SJCRH30 (cell line): ENCODE results near the gene FBXO41. TPM values are rescaled to one million over a fixed set of nuclear protein-coding genes. Genes with fewer than 3 reads are reported as not detected.

ENCODE experiments used
- DNase-seq, 2 experiments: peaks; one replicate each; pipeline ENCODE4 v3.0.0-alpha.2; 2015 to 2020
- H3K27ac ChIP-seq: fragments of 250-450 bp; sonication (Bioruptor Pico); 2 replicates; pipeline ENCODE4 v1.5.1; 2020; ENCODE audit warnings: mild to moderate bottlenecking, moderate library complexity
- H3K27me3 ChIP-seq: fragments of 250-450 bp; sonication (Bioruptor Pico); 2 replicates; pipeline ENCODE4 v1.5.1; 2020; ENCODE audit warnings: mild to moderate bottlenecking, moderate library complexity
- H3K36me3 ChIP-seq: fragments of 250-450 bp; sonication (Bioruptor Pico); 2 replicates; pipeline ENCODE4 v1.5.1; 2020; ENCODE audit warnings: mild to moderate bottlenecking, moderate library complexity
- H3K4me1 ChIP-seq: fragments of 250-450 bp; sonication (Bioruptor Pico); 2 replicates; pipeline ENCODE4 v1.5.1; 2020; ENCODE audit warnings: mild to moderate bottlenecking, moderate library complexity
- H3K4me3 ChIP-seq: fragments of 250-450 bp; sonication (Bioruptor Pico); 2 replicates; pipeline ENCODE4 v1.5.1; 2020; ENCODE audit warnings: mild to moderate bottlenecking, moderate library complexity
- H3K9me3 ChIP-seq: fragments of 250-450 bp; sonication (Bioruptor Pico); replicated peaks from 2 replicates; pipeline ENCODE4 v1.5.1; 2020; ENCODE audit warnings: mild to moderate bottlenecking, moderate library complexity
- total RNA-seq: library from RNA; depleted of rRNA; stranded (reverse); fragments of >200 nt; shearing (Covaris generic); gene quantifications from 2 replicates; pipeline ENCODE4 v1.2.3, GENCODE V29; 2014

The FBXO41 gene
- total RNA-seq, 1 experiment from 2014 or later, result 14.2 TPM

DNA sequence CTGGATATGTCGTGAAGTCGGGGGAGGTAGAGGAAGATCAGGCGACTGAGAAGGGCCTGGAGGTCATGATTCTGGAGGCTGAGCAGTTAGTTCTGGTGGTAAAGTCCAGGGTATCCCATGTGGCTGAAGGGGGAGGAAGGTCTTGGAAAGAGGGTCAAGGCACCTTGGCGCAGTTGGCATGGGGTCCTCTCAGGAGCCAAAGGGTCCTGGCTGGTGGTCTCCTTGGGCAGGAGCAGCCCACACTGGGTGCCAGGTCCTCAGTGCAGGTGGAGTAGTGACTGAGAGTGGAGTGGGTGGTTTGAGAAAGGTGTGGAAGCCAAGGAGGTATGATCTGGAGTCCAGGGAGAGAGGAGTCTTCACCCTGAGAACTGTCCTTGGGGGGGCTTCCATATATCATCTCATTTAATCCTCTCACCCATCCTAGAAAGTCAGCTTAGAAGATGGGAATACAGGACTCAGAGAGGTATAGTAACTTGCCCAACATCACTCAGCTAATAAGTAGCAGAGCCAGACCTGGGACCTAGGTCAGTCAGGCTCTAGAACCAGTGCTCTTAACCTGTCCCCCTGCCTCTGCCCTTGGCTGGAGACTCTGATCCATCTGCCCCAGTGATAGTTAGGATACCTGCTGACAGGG lies 24.5 kb downstream of the FBXO41 start:
- Histone ChIP-seq H3K27ac (no peak overlapping the region), H3K9me3 (no peaks in the 10 kb centered on the region), H3K36me3 (peaks cover 9% of the 10 kb centered on the region), H3K27me3 (no peaks in the 10 kb centered on the region), H3K4me3 (no peak overlapping the region), H3K4me1 (no peaks in the 10 kb centered on the region)
- no peak for DNase-seq

- Histone ChIP-seq H3K36me3 (peaks cover 15% of the 10 kb centered on the region), H3K9me3 (no peaks in the 10 kb centered on the region), H3K4me3 (no peak overlapping the region), H3K27ac (no peak overlapping the region), H3K4me1 (no peaks in the 10 kb centered on the region), H3K27me3 (no peaks in the 10 kb centered on the region)
- no peak for DNase-seq
Observed at GRCh38 chr2:73259276-73259675, 25.0 kb downstream of the FBXO41 start.

- no peaks in the 10 kb centered on the region for H3K4me1 ChIP-seq
- no peaks in the 10 kb centered on the region for H3K27me3 ChIP-seq
- no peak overlapping the region for H3K4me3 ChIP-seq
- H3K9me3 ChIP-seq, result no peaks in the 10 kb centered on the region
- no peak for DNase-seq
- no peak overlapping the region for H3K27ac ChIP-seq
- H3K36me3 ChIP-seq, result peaks cover 19% of the 10 kb centered on the region
Observed at GRCh38 chr2:73258913-73259215, 25.4 kb downstream of the FBXO41 start.

- H3K27ac ChIP-seq, result no peak overlapping the region
- DNase-seq, result no peak
- peaks cover 24% of the 10 kb centered on the region for H3K36me3 ChIP-seq
- no peaks in the 10 kb centered on the region for H3K4me1 ChIP-seq
- no peaks in the 10 kb centered on the region for H3K27me3 ChIP-seq
- H3K4me3 ChIP-seq, result no peak overlapping the region
- H3K9me3 ChIP-seq, result no peaks in the 10 kb centered on the region
Observed at GRCh38 chr2:73258186-73258912, 25.9 kb downstream of the FBXO41 start.

DNA sequence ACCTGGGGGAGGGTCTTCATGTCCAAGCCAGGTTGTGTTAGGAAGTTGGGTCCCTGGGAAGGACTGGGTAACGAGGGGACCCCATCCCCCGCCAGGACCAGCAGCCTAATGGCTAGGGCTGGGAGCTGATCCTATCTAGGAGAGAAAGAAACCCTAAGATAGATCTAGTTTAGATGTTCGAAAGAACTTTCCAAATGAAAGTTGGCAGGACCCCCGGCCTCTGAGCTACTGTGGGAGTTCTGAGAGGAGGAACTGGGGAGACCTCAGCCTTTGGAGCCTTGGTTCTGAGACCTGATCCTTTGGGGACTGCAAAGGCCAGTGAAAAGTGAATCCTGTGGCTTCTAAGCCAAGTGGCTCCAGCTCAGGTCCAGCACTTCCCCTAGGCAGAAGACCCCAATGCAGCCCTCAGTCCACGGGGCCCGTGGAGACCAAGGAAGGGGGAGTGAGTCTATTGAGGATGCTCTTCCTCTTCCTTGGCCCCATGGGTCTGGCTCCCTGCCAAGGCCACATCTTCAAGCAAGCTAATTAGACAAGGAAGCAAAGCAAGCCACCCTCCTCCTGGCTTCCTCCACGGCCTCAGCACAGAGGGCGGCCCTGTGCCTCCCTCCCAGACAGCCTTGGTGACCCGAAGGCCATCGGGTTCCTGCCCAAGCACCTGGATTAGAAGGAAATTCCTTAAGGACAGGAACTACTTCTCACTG lies 26.7 kb downstream of the FBXO41 start:
- DNase-seq, result no peak
- Histone ChIP-seq H3K27me3 (no peaks in the 10 kb centered on the region), H3K4me1 (no peaks in the 10 kb centered on the region), H3K4me3 (no peak overlapping the region), H3K9me3 (no peaks in the 10 kb centered on the region), H3K36me3 (peaks cover 32% of the 10 kb centered on the region), H3K27ac (no peak overlapping the region)

- Histone ChIP-seq H3K36me3 (peaks cover 36% of the 10 kb centered on the region), H3K9me3 (no peaks in the 10 kb centered on the region), H3K27ac (no peak overlapping the region), H3K4me1 (no peaks in the 10 kb centered on the region), H3K4me3 (no peak overlapping the region), H3K27me3 (no peaks in the 10 kb centered on the region)
- no peak for DNase-seq
Observed at GRCh38 chr2:73257021-73257420, 27.3 kb downstream of the FBXO41 start.

- no peaks in the 10 kb centered on the region for H3K4me1 ChIP-seq
- no peak for DNase-seq
- no peaks in the 10 kb centered on the region for H3K27me3 ChIP-seq
- H3K27ac ChIP-seq, result no peak overlapping the region
- H3K4me3 ChIP-seq, result no peak overlapping the region
- peaks cover 41% of the 10 kb centered on the region for H3K36me3 ChIP-seq
- H3K9me3 ChIP-seq, result no peaks in the 10 kb centered on the region
Observed at GRCh38 chr2:73256618-73256922, 27.7 kb downstream of the FBXO41 start.

GRCh38 chr2:73255907-73256617 lies 28.2 kb downstream of the FBXO41 start:
- Histone ChIP-seq H3K4me3 (no peak overlapping the region), H3K9me3 (no peaks in the 10 kb centered on the region), H3K27ac (no peak overlapping the region), H3K27me3 (no peaks in the 10 kb centered on the region), H3K4me1 (no peaks in the 10 kb centered on the region), H3K36me3 (peaks cover 46% of the 10 kb centered on the region)
- no peak for DNase-seq

DNA sequence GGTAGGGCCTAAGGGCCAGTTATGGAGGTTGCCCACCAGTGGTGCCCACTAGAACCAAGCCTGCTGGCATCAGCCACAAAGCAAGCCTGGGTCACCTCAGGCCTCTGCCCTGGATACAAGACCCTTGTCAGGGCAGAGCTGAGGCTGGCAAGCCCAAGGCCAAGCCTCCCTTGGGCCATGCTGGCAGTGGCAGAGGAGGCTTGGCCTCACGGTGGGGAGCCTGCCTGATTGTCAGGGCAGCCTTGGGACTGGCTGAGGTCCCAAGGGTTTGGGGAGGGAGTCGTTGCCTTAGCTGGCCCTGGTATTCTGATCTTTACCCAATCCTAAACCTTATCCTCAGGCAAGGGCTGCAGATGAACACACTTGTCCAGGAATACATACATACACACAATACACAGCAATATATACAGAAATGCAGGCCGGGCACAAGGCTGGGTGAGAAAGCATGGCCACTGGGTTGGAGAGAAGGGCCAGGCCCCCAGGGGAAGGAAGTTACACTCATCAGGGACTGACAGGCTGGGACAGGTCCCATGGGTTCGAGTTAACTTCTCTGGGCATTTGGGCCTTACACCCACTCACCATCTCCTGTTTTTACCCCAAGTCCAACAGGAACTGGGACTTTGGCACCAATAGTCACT lies 29.2 kb downstream of the FBXO41 start:
- peaks cover 55% of the 10 kb centered on the region for H3K36me3 ChIP-seq
- no peak overlapping the region for H3K4me3 ChIP-seq
- H3K9me3 ChIP-seq, result no peaks in the 10 kb centered on the region
- H3K27me3 ChIP-seq, result no peaks in the 10 kb centered on the region
- H3K27ac ChIP-seq, result no peak overlapping the region
- no peaks in the 10 kb centered on the region for H3K4me1 ChIP-seq
- no peak for DNase-seq

- Histone ChIP-seq H3K9me3 (no peaks in the 10 kb centered on the region), H3K4me1 (no peaks in the 10 kb centered on the region), H3K27ac (no peak overlapping the region), H3K36me3 (peaks cover 59% of the 10 kb centered on the region), H3K27me3 (no peaks in the 10 kb centered on the region), H3K4me3 (no peak overlapping the region)
- DNase-seq, result no peak
Observed at GRCh38 chr2:73254343-73255006, 29.8 kb downstream of the FBXO41 start.

DNA sequence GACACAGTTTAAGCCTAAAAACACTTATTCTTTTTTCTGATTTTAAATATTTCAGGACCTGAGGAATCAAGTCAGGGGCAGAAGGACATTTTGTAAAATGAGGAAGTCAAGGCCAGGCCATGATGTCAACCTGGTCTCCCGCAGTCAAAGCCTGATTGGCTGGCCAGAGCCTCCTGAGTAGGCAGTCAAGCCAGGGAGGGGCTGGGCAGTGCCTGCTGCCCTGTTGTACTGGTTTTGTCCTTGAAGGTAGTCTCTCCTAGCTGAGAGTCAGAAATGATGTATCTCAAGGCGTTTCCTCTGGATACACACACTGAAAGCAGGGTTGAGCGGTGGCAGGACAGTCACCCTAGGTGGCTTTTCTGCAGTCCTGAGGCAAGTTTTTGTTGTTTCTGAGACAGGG lies 30.4 kb downstream of the FBXO41 start:
- no peaks in the 10 kb centered on the region for H3K27me3 ChIP-seq
- H3K36me3 ChIP-seq, result peaks cover 65% of the 10 kb centered on the region
- H3K4me3 ChIP-seq, result no peak overlapping the region
- H3K27ac ChIP-seq, result no peak overlapping the region
- H3K9me3 ChIP-seq, result no peaks in the 10 kb centered on the region
- no peak for DNase-seq
- no peaks in the 10 kb centered on the region for H3K4me1 ChIP-seq

DNA sequence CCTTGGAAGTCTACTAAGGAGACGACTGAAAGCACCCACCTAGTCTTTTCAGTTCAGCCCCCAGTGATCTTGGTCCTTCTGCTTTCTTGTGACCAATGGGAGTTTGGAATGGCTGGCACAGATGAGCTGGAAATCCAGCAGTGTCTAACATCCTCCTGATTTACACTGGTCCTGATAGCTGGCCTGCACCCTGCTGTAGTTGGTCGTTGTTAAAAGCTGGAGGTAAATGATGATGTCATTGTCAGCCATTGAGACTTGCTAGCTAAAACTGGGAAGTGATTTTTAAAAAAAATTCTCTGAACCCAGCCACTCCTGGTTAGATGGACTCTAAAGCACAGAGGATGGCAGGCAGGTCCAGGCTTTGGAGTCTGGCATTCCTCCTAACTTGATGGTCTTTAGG lies 30.9 kb downstream of the FBXO41 start:
- H3K9me3 ChIP-seq, result no peaks in the 10 kb centered on the region
- no peak overlapping the region for H3K27ac ChIP-seq
- no peak overlapping the region for H3K4me3 ChIP-seq
- H3K27me3 ChIP-seq, result no peaks in the 10 kb centered on the region
- H3K36me3 ChIP-seq, result peaks cover 70% of the 10 kb centered on the region
- no peak for DNase-seq
- H3K4me1 ChIP-seq, result no peaks in the 10 kb centered on the region

DNA sequence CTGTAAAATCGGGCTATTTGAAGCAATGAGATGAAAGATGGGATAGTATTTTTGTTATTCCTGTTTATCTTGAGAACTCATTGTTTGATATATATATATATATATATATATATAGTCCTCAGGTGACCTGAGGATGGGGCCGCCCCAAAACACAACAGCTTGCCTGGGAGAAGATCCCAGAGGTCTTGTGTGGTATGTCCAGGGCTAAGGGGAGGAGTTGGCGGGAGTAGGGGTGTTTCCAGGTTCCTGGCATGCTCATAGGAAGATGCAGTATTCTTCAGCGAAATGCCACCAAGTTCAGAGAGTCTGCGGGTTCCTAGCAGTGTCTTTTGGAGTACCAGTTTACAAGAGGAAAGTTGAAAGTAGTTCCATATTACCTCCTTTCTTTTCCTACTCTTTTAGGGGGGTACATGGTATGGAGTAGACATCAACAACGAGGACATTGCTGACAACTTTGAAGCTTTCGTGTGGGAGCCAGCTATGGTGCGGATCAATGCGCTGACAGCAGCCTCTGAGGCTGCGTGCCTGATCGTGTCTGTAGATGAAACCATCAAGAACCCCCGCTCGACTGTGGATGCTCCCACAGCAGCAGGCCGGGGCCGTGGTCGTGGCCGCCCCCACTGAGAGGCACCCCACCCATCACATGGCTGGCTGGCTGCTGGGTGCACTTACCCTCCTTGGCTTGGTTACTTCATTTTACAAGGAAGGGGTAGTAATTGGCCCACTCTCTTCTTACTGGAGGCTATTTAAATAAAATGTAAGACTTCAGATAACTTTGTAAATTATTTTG lies 31.8 kb downstream of the FBXO41 start:
- H3K27ac ChIP-seq, result no peak overlapping the region
- no peak overlapping the region for H3K4me3 ChIP-seq
- H3K4me1 ChIP-seq, result no peaks in the 10 kb centered on the region
- H3K27me3 ChIP-seq, result no peaks in the 10 kb centered on the region
- no peak for DNase-seq
- H3K36me3 ChIP-seq, result peaks cover 79% of the 10 kb centered on the region
- no peaks in the 10 kb centered on the region for H3K9me3 ChIP-seq
